Limb (tissue), 2 donors: ENCODE results near the gene GPC4.
"Not testable (repeated sequence)": the region's sequence is repeated elsewhere in the genome, so short reads cannot be mapped to it uniquely, and the experiment has no call there.

Experiments used
- DNase-seq, 2 donors: peaks; one replicate each; pipeline ENCODE4 v3.0.0-alpha.2; 2016; ENCODE audit errors: extremely low spot score in 2 of 2

GPC4 gene

DNA sequence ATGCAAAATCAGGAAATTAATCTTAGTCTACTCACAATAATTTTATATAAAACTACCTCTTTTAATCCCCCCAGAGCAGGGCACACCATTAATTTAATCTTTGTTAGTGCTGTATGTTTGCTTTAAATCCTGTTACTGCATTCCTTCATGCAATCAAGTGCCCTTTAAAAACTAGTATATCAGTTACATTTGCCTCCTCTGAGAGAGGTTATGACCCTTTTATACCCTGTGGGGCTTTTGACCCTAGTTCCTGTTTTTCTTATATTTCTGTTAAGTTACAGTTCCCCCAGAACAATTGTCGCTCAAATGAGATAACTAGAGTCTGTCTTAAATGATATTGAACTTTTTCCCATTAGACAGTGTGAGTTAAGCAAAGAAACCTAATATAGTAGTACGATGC, 46.2 kb downstream of the GPC4 start:
- DNase-seq: no peak

DNA sequence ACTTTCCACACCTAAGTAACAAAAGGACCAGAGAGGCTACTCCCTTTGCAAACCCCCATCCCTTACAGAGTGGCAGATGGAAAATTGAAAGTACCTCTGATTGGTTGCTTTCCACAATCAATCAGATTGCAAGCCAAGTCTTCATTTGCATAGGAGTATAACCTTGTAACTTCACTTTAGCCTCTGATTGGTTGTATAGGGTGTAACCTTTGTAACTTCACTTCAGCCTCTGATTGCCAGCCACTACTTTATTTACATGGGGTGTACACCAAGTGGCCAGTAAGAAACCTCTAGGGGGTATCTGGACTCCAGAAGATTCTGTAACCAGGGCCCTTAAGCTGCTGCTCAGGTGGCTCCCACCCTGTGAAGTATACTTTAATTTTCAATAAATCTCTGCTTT, 48.6 kb downstream of the GPC4 start:
- no peak for DNase-seq

DNA sequence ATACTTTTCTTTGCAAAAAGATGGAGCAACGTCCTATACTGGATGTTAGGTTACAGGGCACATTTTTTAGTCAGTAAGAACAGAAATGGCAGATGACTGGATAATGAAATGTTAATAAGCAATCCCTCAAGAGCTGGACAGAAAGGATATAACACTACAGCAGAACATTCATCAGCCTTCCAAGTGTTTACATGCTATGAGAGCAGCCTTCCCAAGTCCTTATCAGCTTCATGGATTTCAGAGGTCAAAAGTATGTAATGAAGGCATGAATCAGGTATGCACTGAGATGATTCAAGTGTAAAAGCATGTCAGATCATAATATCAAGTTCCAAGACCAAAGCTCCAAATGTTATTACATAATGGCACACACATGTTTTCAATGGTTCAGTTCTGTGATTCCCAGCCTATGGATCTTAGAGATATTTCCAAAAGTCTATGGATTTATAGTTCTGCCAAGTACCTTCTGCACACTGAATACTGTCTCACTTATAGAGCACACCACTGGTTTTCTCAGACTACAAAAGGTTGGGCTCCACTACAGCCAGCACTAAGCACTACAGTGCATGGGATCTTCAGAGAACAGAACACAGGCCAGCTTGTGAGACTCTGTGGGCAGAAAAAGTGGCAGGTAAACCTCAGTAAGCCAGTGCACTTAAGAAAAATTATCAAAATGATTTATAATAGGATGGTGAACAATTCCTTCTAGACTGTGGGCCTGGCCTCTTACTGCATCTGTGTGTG, 49.2 kb downstream of the GPC4 start:
- no peak for DNase-seq

DNA sequence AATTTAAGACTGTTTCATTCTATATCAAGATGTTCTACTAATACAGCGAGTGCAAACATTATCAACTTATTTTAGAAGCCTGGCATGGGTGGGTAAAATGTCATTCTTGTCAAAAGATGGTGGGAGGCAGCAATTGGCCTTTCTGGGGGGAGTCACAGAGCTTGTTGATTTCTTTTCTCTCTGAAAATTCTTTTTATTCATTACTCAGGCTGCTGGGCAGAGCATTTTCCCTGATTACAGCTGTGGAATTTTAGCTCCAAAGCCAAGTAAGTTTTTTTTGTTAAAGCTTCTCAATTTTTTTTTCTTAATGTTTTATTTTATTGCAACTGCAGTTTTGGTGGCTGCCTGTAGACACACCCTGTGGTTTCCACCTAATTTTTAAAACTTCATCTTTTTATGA, 50.4 kb downstream of the GPC4 start:
- no peak for DNase-seq

DNA sequence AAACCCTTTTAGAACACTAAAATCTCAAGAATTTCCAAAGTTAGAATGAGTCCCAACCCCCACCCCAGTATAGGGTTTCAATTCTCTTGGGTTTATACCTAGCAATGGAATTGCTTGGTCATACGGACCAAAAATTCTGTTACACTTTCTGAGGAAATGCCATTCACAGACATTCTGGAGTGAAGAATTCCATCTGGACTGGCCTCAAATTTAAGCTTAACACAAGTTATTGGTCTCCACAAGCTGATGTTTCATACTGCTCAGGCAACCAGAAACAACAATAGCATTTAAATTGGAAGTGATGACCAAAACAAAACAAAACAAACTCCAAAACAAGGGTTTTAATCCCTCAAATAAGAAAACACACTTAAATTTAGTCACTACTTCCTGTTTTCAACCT, 51.1 kb downstream of the GPC4 start:
- DNase-seq: no peak

DNA sequence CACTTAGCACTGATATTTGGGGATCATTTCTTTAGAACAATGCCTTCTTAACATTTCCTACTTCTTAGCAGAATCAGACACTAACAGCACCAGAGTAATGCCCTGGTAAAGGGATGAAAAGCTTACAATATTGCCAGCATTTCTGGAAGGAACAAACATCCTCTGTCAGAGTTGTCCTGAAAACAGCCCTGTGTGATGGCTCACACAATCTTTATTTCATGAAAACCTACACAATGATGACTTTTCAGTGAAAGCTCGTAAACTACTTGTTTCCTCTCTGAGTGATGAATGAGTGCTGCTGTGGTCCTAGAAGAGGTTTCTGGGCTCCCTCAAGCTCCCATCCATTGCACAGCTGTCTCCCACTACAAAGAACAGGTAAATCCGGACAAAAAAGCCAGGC, 52.8 kb downstream of the GPC4 start:
- DNase-seq: no peak

DNA sequence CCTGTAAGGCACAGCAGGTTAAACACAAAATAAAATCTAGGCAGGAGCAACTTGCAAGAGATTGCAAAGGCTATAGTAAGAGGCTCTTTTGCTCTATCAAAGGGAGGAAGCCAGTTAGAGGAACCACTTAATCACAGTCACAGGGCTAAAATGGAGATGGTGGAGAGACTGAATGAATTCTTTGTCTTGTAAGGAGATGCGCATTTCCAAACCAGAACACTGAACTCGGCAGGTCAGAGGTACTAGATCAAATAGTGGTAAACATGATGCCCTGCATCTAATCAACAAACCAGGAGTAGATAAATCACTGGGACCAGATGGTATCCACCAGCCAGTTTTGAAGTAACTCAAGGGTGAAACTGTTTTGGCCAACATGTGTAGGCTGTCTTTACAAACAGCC, 55.8 kb downstream of the GPC4 start:
- no peak for DNase-seq

DNA sequence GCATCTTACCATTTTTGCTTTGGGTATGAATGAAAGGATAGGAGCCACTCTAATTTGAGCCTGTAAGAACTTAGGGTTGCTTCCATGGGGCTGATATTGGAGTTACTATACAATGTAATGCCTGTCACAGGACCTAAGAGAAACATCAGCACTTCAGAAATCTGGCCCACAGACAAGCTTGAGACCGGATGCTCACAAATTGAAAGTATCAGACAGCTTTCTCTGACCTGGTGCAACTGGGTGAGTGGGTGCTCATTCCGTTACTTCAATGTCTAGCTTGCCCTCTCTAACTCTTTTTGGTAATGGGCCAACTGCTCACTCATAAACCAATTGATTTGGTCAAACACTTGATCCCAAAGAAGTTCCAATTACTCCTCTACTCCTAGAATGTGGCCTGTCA, 62.1 kb downstream of the GPC4 start:
- no peak for DNase-seq

DNA sequence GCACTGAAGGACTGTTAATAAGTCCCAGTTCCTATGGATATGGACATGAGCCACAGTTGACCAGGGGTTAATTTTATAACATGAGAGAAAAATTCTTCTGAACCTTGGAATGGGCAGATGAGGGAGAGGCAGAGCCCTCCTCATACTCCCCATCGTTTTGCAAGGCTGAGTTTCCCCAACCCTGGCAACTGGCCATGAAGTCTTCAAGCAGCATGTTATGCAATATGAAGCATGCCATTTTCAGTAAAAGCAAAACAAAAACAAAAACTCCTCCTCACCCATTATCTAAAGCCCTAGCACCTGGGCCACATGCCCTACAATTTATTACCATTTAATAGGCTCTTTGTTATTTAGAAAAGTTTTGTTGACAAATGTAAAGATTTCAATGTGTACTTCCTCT, 64.5 kb downstream of the GPC4 start:
- no peak for DNase-seq

DNA sequence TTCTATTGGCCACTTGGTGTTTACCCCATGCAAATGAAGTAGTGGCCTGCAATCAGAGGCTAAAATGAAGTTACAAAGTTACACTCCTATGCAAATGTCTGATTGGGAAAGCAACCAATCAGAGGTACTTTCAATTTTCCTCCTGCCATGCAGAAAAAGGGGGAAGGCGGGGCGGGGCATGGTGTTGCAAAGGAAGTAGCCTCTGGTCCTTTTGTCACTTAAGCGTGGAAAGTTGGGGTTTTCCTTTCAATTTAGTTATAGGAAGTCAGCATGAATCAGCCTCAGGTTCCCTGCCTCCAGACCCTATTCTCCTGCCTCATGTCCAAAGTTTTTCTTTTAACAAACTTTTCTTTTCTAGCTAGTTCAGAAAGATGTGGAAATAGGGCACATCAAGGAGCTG, 69.3 kb downstream of the GPC4 start:
- DNase-seq: no peak

DNA sequence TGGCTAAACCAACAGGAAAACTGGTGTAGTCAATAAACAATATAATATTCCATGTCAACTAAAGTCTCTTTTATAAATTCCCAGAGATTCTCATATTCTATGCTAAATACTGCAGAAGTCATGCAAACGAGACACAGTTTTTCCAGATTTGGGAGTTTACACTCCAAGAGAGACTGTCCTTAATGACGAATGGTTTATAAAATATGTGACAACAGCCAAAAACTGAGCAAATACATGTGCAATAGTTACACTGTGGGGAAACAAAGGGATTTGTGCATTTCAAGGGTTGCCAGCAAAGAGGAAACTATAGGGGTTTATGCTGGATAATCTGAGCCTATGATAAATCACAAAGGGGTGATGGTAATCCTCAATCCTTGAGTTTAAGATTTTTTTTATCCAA, 75.7 kb downstream of the GPC4 start:
- no peak for DNase-seq

DNA sequence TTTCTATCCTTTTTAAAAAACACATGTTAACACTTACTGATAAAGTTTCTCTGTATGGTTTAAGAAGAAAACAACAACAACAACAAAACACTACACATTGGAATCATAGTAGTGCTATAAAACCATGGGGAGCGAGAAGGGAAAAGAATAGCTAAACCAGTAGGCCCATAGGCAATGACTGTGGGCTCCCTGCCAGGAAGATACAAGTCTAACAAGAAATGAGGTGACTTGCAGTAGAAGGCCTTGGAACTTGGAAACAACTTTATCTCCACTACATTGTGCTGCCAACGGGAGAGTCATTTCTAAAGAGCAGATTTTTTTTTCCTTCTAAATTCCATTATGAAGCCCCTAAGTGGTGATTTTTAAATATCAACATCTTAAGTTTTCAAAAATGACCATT, 78.0 kb downstream of the GPC4 start:
- DNase-seq: no peak

DNA sequence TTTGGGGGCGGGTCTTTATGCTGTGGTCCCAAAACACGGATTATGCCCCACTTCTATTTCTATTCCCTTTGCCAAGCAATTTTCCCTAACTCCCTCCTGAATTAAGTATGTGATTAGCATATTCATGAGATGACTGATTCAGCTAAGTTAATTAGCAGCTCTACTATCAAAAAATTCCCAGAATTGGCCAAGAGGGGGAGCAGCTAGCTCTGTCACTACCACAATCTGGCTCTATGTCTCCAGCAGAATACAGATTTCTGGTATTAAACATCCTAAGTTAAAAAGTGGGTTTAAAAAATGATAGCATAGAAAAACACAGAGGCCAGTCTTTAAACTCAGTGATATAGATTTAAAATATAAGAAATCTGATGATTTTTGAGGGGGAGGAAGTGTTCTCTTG, 80.3 kb downstream of the GPC4 start:
- DNase-seq: peak in 1 of 2 donors; percentile 26

DNA sequence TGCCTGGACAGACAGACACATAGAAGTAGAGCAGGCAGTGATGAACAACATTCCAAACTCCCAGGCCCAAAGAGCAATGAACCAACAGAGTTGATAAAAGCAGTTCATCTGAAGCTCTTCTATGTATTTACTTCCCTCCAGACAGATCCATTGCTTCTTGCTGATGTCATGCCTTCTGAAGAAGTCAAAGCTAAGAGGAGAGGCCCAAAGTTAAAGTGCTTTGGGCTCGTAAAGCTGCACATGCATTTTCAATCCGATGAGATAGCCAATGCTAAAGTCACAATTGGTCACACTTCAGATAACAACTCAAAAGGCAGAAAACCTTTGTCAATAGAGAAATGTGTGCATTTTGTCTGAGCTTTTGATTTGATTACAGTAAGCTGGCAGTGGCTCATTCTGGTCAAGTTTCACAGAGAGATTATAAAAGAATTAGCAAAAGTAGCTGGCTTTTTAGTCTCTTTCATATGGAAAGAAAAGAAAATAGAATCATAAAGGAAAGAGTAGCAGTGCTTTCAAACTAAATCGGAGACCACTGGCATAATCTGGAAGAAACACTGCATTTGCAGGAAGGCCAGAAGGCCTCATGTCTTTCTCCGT, 82.0 kb downstream of the GPC4 start:
- DNase-seq: no peak

DNA sequence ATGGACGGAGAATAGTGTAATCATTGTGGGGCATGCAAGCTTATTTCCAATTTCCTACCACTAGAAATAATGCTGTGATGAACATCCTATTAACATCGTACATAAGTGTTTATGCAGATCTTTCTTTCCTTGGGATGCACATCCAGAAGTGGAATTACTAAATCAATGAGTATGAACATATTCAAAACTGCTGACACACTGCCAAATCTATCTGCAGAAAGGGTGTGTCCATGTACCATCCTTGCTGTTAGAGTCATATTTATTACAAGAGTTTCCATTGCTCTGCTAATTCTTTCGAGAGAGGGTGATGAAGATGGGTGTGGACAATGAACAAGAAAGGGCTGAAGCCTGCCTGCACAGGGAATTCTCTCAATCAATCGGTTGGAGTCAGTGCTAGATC, 82.6 kb downstream of the GPC4 start:
- no peak for DNase-seq

DNA sequence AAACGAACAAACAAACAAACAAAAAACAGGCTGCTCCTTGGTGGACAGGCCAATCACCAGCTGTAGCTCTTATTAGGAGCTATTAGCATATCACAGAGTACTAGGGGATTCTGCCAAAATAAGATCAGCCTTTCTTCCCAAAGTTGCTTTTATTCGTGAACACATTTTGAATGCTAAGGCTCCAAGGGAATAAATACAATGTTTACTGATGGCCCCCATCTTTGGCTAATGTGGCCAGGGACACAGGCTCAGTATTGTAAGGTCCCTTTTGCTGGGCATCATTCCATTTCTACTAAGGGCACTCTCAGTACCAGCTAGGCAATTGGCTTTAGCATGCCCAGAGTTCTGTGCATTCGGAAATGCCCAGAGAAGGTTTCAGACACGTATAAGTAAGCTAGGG, 84.3 kb downstream of the GPC4 start:
- no peak for DNase-seq

DNA sequence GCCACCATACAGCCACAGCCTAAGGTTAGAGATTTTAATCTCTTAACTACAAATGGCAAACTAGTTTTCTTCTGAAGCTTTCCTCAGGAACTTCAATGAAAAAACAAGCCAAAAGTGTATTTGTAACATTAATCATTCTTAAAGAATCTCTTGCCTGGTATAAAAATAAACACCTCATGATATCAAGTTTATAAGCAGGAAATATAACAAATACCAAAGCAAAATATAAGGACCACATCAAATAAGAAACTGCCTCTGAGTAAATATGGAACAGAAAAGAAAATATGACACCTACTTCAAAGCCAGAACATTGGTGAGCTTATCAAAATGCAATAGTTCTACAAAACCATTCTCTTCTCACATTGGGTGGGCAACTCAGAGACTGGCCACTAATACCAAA, 89.9 kb downstream of the GPC4 start:
- no peak for DNase-seq

DNA sequence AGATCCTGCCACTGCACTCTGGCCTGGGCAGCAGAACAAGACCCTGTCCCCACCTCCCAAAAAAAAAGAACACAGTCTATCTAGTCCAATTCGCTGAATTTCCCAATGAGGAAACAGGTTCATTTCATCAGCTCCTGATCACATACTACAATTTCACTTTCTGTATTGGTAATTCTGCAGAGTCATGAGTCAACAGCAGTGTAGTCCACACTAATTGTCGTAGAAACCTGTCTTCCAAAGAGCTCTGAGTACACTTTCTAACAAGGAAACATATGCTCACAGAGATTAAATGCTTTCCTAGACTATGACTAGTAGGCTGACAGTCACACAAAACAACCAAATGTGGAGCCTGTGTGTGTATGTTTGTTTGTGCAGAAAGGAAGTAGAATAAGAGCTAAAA, 91.9 kb downstream of the GPC4 start:
- DNase-seq: no peak

DNA sequence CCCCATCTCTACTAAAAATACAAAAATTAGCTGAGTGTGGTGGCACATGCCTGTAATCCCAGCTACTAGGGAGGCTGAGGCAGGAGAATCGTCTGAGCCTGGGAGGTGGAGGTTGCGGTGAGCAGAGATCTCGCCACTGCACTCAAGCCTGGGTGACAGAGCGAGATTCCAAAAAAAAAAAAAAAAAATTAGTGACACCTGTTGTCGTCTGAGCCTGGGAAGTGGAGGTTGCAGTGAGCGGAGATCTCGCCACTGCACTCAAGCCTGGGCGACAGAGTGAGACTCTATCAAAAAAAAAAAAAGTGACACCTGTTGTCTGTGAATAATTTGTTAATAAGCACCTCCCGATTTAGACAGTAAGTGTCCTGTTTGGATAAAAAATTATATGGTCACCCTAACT, 93.0 kb downstream of the GPC4 start:
- DNase-seq: not testable (repeated sequence)

DNA sequence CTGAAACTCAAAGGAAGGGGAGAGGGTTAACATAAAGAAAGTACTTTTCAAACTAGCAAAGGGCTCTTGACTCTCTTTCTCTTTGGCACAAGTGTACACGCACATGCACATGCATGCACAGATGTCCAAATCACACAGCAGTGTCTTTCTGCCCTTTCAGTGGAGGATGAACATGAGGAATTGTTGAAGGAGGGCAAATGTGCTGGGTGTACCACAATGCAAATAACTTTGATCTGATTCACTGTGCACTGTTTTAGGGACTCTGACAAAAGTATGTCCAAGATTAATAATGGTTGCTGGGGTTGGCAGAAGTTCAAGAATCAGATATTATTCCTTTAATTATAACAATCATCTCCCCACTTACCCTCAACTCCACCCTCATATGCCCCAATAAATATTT, 93.8 kb downstream of the GPC4 start:
- DNase-seq: no peak

DNA sequence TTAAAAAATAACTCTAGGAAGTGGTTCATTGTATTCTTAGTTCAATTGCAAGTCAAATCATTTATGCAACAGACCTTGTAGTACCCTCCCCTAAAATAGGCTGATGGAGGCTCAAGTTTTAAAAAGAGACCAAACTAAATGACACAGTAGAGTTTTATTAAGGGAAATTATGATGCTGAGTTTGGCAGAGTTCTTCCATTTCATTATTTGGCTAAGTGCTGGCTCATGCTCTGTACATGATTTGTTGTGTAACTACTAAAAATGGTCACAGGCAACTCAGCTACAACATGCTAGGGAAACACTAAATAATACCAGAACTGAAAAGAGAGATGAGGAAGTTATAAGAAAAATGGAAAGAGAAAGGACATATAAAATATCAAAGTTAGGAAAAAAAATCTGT, 101.0 kb downstream of the GPC4 start:
- no peak for DNase-seq

DNA sequence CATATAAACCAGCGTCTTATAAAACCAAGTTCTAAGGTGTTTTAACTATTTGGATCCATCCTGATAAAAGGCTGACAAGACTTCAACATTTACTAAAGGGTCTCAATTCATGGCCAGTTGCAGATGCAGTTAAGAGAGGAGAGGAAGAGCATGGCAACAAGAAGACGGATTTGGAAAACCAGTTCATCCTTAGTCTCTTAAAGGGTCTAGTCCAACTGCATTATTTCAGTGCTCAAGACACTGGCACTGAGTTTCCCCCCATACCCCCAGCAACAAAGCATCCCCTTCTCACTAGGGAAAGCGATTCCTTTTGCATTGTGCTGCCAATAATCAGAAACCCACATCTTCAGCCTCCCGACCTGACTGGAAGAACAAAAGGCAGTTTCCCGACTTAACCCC, 106.8 kb downstream of the GPC4 start:
- DNase-seq: no peak

DNA sequence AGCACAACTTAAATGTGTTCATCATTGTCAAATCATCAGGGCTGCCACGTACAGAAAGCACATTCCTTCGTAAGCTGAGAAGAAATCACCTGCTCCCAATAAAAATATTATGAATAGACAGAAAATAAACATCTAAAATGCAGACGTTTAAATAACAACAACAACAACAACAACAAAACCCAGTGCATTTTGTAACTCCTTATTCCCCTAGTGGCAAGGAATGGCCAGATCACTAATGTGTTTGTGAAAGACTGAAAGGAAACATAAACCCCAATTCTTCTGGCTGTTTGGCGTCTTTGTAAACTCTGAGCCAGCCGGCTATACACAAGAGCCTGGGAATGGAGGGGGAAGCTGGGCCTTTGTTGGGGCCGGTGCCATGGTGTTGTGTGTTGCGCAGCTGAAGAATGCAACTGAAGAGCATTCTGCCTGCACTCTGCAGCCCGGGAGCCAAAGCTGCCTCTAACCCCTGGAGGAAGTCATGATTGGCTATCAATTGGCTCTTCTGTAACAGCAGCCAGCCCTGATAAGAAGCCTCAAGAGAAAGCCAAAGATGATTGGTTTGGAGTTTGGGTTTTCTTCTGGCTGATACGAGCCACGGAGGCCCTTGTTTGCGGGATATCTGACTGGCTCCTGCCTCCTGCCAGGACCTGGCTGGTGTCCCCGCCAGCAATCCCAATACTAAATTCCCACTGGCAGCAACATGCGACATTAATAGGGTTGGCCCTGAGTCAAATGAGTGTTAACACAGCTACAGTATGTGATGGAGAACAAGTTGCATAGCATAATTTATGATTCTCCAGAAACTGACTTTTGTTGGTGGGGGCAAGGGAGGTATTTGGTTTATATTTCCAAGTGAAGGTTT, 107.4 kb downstream of the GPC4 start:
- DNase-seq: peak in 1 of 2 donors; percentile 45
